ENCODE measurements around the gene STS.

Gene STS

DNA sequence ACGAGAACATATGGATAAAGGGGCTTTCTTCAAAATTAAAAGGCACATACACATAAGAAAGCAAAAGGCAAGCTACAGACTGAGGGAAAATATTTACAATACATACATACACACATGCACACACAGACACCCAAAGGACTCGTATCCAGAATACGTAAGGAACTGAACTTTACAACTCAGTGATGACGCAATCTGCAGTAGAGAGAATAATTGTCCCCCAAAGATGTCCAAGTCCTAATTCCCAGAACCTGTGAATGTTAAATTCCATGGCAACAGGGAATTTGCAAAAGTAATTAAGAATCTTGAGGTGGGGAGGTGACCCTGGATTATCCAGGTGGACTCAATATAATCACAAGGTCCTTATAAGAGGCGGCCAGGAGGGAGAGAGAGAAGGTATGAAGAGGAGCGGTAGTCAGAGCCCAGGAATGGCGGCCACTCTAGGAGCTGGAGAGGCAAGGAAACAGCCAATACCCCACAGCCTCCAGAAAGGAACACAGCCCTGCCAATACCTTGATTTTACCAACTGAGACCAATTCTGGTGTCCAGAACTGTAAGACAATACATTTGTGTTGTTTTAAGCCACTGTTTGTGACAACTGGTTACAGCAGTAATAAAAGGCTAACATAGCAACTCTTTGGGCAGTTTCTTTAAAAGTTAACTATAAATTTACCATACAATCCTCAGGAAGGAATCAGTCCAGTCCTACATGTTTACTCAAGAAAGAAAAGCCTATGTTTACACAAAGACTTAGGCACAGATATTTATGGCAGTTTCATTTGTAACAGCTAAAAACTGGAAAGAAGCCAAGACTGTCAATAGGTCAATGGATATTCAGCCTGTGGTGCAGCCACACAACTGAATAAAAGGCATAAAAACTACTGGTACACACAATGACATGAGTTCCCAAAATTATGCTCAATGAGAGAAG, 27.3 kb upstream of the STS start:
- no peak overlapping the region for H3K4me3 Mint-ChIP-seq
- peaks cover 13% of the 10 kb centered on the region for H3K36me3 Mint-ChIP-seq (ENCODE audit: low read depth)
- DNase-seq (no peak), ATAC-seq (no peak)
- no peaks in the 10 kb centered on the region for H3K27me3 Mint-ChIP-seq
- no peak overlapping the region for H3K27ac Mint-ChIP-seq
- peaks cover 5% of the 10 kb centered on the region for H3K4me1 Mint-ChIP-seq
- no peaks in the 10 kb centered on the region for H3K9me3 Mint-ChIP-seq

DNA sequence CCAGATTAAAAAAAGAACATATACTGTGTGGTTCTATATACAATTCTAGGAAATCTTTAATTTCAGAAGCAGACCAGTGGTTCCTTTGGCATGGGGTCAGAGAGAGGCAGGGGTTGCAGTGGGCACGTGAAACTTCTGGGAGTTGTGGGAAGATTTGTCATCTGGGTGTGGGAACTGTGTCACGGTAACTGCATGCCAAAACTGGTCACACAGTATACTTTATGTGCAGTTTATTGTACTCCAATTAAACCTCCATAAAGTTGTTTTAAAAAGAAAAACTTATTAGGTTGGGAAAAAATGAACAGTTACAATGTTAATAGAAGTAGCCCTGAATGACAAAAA, 26.7 kb upstream of the STS start:
- no peak for DNase-seq

DNA sequence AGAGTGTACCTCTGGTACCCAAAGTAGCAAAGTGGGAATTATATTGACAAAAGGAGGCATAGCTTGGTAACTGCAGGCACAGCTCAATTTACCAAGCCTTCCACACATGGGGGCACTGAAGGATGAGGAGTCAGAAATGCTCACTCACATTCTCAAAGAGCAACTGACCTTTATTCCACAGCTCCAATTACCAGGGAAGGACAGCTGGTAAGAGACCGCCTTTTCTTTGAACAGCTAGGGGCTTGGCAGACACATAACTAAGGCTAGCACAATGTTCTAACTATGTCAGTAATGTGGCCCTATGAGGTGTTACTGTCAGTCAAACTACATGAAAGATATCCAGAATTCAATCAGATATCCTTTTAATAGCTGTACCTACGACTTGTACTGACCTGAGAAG, 20.5 kb upstream of the STS start:
- H3K27me3 Mint-ChIP-seq: no peaks in the 10 kb centered on the region

More for the DNA sequence above, 26.7 kb upstream of the STS start:
- ATAC-seq: no peak
- Mint-ChIP-seq H3K9me3 (peaks cover 4% of the 10 kb centered on the region), H3K36me3 (ENCODE audit: low read depth) (peaks cover 18% of the 10 kb centered on the region), H3K27ac (no peak overlapping the region), H3K4me1 (peaks cover 2% of the 10 kb centered on the region), H3K4me3 (no peak overlapping the region), H3K27me3 (no peaks in the 10 kb centered on the region)

GRCh38 chrX:7131621-7132020, 15.9 kb upstream of the STS start:
- no peak overlapping the region for H3K27ac Mint-ChIP-seq
- H3K4me3 Mint-ChIP-seq: no peak overlapping the region
- no peaks in the 10 kb centered on the region for H3K36me3 Mint-ChIP-seq (ENCODE audit: low read depth)
- DNase-seq (no peak), ATAC-seq (no peak)
- H3K9me3 Mint-ChIP-seq: no peaks in the 10 kb centered on the region
- peaks cover 20% of the 10 kb centered on the region for H3K4me1 Mint-ChIP-seq
- H3K27me3 Mint-ChIP-seq: no peaks in the 10 kb centered on the region

More for the DNA sequence above, 20.5 kb upstream of the STS start:
- no peak for ATAC-seq
- peaks cover 2% of the 10 kb centered on the region for H3K4me1 Mint-ChIP-seq
- H3K9me3 Mint-ChIP-seq: peaks cover 4% of the 10 kb centered on the region
- no peak overlapping the region for H3K27ac Mint-ChIP-seq
- DNase-seq: no peak
- H3K36me3 Mint-ChIP-seq (ENCODE audit: low read depth): peaks cover 9% of the 10 kb centered on the region
- no peak overlapping the region for H3K4me3 Mint-ChIP-seq

DNA sequence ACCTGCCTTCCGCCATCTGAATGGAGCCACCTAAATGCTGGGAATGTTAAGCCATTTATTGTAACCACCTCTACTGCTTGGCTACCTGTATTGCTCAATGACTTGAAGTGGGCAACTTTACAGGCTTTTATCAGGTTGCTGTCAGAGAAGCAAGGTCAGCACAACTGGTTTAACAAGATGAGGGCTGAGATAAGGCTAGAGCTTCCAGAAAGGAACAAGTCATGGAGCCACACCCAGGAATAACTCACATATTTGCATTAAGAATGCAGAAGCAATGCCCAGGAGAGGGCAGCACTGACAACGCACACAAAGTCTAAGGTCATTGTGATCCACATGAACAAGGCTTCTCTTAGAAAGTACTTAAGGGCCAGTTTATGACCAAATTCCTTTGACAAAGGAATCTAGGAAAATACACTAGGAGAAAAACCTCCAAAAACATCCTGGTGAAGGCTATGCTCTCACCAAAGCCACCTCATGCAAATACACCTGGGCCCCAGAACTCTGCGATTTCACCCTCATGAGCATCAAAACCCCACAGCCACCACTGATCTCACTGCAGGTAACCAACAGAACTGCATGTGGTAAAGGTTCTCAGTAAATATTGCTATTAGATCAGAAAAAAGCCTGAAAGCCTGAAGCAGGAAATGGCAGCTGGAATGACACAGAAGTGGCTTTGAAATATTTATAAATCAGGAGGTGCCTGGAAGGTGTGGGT, 15.0 kb upstream of the STS start:
- ATAC-seq: no peak

DNA sequence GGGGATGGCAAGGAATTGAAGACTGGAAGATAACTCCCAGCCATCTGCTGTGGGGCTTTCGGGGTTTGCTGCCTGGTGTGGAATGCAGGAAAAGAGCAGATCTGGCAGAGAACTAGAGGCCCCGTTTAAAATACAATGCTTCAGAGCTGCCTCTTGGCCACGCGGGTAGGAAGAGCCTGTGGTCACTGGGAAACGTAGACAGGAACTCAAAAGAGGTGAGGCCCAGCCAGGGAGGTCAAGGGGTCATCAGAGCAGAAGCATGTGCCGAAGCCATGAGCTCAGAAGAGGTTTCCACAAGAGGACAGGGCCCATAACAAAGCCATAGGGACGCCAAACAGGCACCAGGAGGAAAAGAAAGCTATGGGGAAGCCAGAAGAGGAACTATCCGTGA, 14.5 kb upstream of the STS start:
- Mint-ChIP-seq H3K4me3 (no peak overlapping the region), H3K4me1 (peaks cover 23% of the 10 kb centered on the region), H3K36me3 (ENCODE audit: low read depth) (no peaks in the 10 kb centered on the region), H3K27ac (peak overlapping the region; percentile 22), H3K9me3 (no peaks in the 10 kb centered on the region), H3K27me3 (no peaks in the 10 kb centered on the region)
- DNase-seq: no peak
- ATAC-seq: no peak

More for the DNA sequence above, 15.0 kb upstream of the STS start:
- Mint-ChIP-seq H3K27me3 (no peaks in the 10 kb centered on the region), H3K4me1 (peaks cover 20% of the 10 kb centered on the region), H3K4me3 (no peak overlapping the region), H3K27ac (peak overlapping the region; percentile 22), H3K9me3 (no peaks in the 10 kb centered on the region), H3K36me3 (ENCODE audit: low read depth) (no peaks in the 10 kb centered on the region)
- DNase-seq: peak; percentile 8

DNA sequence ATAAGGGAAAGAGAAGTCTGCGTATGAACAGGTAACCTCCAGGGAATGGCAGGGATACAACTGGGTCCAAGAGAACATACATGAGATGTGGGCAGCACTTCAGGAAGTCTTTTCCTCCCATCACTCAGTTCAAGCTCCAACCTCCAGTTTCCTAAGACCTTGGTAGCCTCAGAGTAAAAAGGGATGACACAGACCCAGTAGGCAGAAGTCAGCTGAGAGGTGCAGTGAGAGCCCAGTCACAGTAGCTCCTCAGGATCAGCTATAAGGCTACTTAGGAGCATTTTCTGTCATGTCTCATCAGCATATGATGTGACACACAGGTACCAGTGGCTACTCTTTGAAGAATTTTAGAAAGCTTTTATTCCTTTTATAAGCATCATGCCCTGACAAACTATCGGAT, 12.5 kb upstream of the STS start:
- Mint-ChIP-seq H3K4me1 (peaks cover 29% of the 10 kb centered on the region), H3K4me3 (no peak overlapping the region), H3K27me3 (no peaks in the 10 kb centered on the region), H3K9me3 (no peaks in the 10 kb centered on the region), H3K36me3 (ENCODE audit: low read depth) (peaks cover 3% of the 10 kb centered on the region), H3K27ac (no peak overlapping the region)
- ATAC-seq (no peak), DNase-seq (no peak)

- no peak for DNase-seq
- Mint-ChIP-seq H3K27me3 (no peaks in the 10 kb centered on the region), H3K4me1 (peaks cover 16% of the 10 kb centered on the region), H3K36me3 (ENCODE audit: low read depth) (peaks cover 3% of the 10 kb centered on the region), H3K4me3 (no peak overlapping the region), H3K27ac (no peak overlapping the region), H3K9me3 (no peaks in the 10 kb centered on the region)
- no peak for ATAC-seq
These were observed 8.1 kb upstream of the STS start for GRCh38 chrX:7139202-7140081.

- DNase-seq: no peak
- Mint-ChIP-seq H3K4me3 (no peak overlapping the region), H3K9me3 (no peaks in the 10 kb centered on the region), H3K27ac (no peak overlapping the region), H3K4me1 (peaks cover 21% of the 10 kb centered on the region), H3K36me3 (ENCODE audit: low read depth) (peaks cover 3% of the 10 kb centered on the region), H3K27me3 (no peaks in the 10 kb centered on the region)
- ATAC-seq: no peak
These were observed 4.4 kb upstream of the STS start for GRCh38 chrX:7143076-7143475.

DNA sequence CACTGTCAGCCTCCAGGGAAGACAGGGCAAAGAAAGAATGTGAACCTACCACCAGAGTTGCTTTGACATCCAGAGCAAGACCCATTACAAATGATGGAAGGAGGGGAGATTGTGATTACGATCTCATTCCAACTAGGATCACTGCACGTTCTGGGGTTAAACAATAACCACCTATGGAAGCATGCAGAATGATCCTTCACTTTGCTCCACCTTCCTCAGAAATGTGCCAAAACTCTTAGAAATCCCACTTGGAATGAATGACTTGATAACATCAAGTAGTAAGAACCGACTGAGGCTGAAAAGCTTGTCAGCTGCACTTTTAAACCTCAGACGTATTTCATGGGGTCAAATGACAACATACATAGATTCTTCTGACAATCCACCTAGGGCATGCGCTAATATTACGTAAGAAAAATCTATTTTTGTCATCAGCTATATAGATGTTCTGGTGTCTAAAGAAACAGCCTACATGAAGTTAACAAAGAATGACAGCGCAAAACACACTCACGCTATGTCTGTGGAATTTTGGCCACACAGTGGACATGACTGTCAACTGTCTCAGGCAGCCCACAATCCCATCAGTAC, 3.5 kb upstream of the STS start:
- H3K36me3 Mint-ChIP-seq (ENCODE audit: low read depth): no peaks in the 10 kb centered on the region
- ATAC-seq (no peak), DNase-seq (no peak)
- no peaks in the 10 kb centered on the region for H3K9me3 Mint-ChIP-seq
- no peaks in the 10 kb centered on the region for H3K27me3 Mint-ChIP-seq
- H3K4me1 Mint-ChIP-seq: peaks cover 21% of the 10 kb centered on the region
- no peak overlapping the region for H3K27ac Mint-ChIP-seq
- no peak overlapping the region for H3K4me3 Mint-ChIP-seq

DNA sequence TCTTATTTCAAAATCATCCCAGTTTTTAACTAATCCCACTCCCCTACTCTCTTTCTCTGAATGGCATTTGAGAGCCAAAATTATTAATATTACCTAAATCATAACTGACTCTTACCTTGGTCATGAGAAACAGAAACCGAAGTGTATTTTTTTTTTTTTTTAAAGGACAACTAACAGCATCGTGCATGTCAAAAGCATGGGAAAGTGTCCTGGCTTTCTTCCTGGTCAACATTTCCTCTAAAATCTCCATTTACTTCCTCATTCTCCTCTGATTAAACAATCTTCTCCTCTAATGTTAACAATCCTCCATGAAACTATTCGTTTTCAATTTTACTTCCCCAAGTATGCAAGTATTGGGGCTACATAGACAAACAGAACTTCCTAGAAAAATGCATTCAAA, 2.1 kb upstream of the STS start:
- H3K9me3 Mint-ChIP-seq: no peaks in the 10 kb centered on the region
- ATAC-seq: no peak
- no peaks in the 10 kb centered on the region for H3K27me3 Mint-ChIP-seq
- H3K36me3 Mint-ChIP-seq (ENCODE audit: low read depth): no peaks in the 10 kb centered on the region
- H3K4me3 Mint-ChIP-seq: no peak overlapping the region
- no peak for DNase-seq
- no peak overlapping the region for H3K27ac Mint-ChIP-seq
- peaks cover 23% of the 10 kb centered on the region for H3K4me1 Mint-ChIP-seq

DNA sequence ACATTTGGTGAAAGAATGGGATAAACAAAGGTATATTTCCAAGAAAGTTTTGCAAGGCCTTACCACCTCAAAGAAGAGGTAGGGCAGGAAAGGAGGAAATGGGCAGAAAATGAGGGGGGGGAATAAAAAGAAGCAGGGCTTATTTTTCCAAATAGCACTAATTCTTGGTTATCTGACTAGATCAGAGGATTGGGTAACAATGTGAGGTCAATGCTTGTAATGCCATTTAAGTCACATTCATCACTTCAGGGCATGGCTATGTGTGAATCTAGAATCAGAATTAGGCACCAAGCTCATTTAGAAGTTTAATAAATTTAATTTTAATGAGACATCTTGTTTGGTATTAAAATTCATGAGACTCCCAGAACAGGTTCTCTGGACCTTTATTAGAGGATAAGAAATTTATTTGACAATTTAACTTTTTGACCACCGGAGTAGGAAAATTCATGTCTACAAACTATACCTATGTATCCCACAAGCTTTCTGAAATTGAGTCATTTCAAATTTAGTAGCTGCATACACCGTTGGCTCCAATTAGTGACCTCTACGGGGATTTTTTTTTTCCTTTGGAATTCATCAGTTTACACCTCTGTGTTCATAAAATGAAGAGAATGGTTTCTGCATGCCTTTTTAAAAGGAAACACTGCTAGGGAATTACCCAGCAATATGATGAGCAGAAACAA, 1.4 kb upstream of the STS start:
- ATAC-seq: no peak
- Mint-ChIP-seq H3K4me3 (peak overlapping the region; percentile 24), H3K27ac (no peak overlapping the region), H3K27me3 (no peaks in the 10 kb centered on the region), H3K9me3 (no peaks in the 10 kb centered on the region), H3K4me1 (peaks cover 23% of the 10 kb centered on the region), H3K36me3 (ENCODE audit: low read depth) (no peaks in the 10 kb centered on the region)
- DNase-seq: no peak

DNA sequence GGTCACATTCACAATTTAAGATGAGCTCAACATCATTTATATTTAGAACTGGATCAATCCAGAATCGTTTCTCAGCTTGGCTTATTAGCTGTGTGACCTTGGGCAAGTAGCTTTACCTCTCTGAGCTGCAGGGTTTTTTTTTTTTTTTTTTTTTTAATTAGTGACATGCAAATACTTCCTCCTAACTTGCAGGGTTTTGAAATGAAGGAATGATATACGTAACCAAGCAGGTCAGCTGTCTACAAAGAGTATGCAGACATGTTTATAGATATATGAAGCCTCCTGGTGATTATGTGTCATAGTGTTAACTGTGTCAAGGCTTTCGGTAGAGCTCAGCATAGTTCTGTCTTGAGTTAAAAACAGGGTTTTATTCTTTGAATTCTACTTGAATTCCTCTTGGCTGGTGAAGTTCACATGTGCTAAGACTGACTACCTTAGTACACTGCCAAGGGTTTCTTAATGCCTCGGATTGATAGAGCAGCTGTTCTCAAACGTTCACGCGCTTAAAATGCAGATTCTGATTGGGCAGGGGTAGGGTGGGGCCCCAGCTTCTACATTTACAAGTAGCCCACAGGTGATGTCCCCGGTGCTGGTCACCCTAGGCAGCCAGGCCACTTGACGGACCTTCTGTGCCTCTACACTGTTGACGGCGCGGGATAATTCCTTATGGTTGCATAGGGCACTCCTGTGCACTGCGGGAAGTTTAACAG, 654 bp upstream of the STS start:
- no peaks in the 10 kb centered on the region for H3K9me3 Mint-ChIP-seq
- no peaks in the 10 kb centered on the region for H3K36me3 Mint-ChIP-seq (ENCODE audit: low read depth)
- H3K27ac Mint-ChIP-seq: peak overlapping the region; percentile 54
- no peak for DNase-seq
- peaks cover 23% of the 10 kb centered on the region for H3K4me1 Mint-ChIP-seq
- H3K27me3 Mint-ChIP-seq: no peaks in the 10 kb centered on the region
- peak overlapping the region; percentile 81 for H3K4me3 Mint-ChIP-seq
- peak; percentile 9 for ATAC-seq

Measured in activated naive CD8-positive, alpha-beta T cell treated with anti-CD3 and anti-CD28 coated beads, Interleukin-2, amount 50 U/mL, for 24 hours (primary cell).